ENCODE measurements around the gene TPK1. TPM values are rescaled to one million over a fixed set of nuclear protein-coding genes. Genes with fewer than 3 reads are reported as not detected.
"Not testable (repeated sequence)": the region's sequence is repeated elsewhere in the genome, so short reads cannot be mapped to it uniquely, and the experiment has no call there.

The TPK1 gene
- total RNA-seq, 1 donor from 2014 or later, result 11.5 TPM

GRCh38 chr7:144785521-144785920, 50.3 kb downstream of the TPK1 start:
- no peaks in the 10 kb centered on the region for H3K27me3 Mint-ChIP-seq (ENCODE audit: insufficient read depth)
- no peak overlapping the region for H3K4me3 Mint-ChIP-seq
- no peaks in the 10 kb centered on the region for H3K4me1 Mint-ChIP-seq (ENCODE audit: low read depth)
- H3K9me3 Mint-ChIP-seq, result no peaks in the 10 kb centered on the region
- intact Hi-C loops (cut with micrococcal nuclease), result no loop called here
- DNase-seq (ENCODE audit: low spot score), result no peak
- H3K36me3 Mint-ChIP-seq (ENCODE audit: low read depth), result no peaks in the 10 kb centered on the region
- no peak overlapping the region for H3K27ac Mint-ChIP-seq

- no peaks in the 10 kb centered on the region for H3K27me3 Mint-ChIP-seq (ENCODE audit: insufficient read depth)
- H3K4me1 Mint-ChIP-seq (ENCODE audit: low read depth), result no peaks in the 10 kb centered on the region
- intact Hi-C loops (cut with micrococcal nuclease), result no loop called here
- H3K4me3 Mint-ChIP-seq, result no peak overlapping the region
- DNase-seq (ENCODE audit: low spot score), result no peak
- H3K36me3 Mint-ChIP-seq (ENCODE audit: low read depth), result no peaks in the 10 kb centered on the region
- H3K27ac Mint-ChIP-seq, result no peak overlapping the region
- no peaks in the 10 kb centered on the region for H3K9me3 Mint-ChIP-seq
These were observed 50.9 kb downstream of the TPK1 start for GRCh38 chr7:144784943-144785342.

- Mint-ChIP-seq H3K27ac (no peak overlapping the region), H3K27me3 (ENCODE audit: insufficient read depth) (no peaks in the 10 kb centered on the region), H3K4me3 (no peak overlapping the region), H3K4me1 (ENCODE audit: low read depth) (no peaks in the 10 kb centered on the region), H3K36me3 (ENCODE audit: low read depth) (no peaks in the 10 kb centered on the region), H3K9me3 (no peaks in the 10 kb centered on the region)
- DNase-seq (ENCODE audit: low spot score), result no peak
- intact Hi-C loops (cut with micrococcal nuclease), result no loop called here
These were observed 51.4 kb downstream of the TPK1 start for GRCh38 chr7:144784441-144784840.

GRCh38 chr7:144782883-144783282, 53.0 kb downstream of the TPK1 start:
- peaks cover under 1% of the 10 kb centered on the region for H3K4me1 Mint-ChIP-seq (ENCODE audit: low read depth)
- no peak overlapping the region for H3K4me3 Mint-ChIP-seq
- H3K27me3 Mint-ChIP-seq (ENCODE audit: insufficient read depth), result no peaks in the 10 kb centered on the region
- DNase-seq (ENCODE audit: low spot score), result no peak
- no peak overlapping the region for H3K27ac Mint-ChIP-seq
- no peaks in the 10 kb centered on the region for H3K9me3 Mint-ChIP-seq
- intact Hi-C loops (cut with micrococcal nuclease), result no loop called here
- no peaks in the 10 kb centered on the region for H3K36me3 Mint-ChIP-seq (ENCODE audit: low read depth)

- DNase-seq (ENCODE audit: low spot score), result no peak
- Mint-ChIP-seq H3K27me3 (ENCODE audit: insufficient read depth) (no peaks in the 10 kb centered on the region), H3K36me3 (ENCODE audit: low read depth) (no peaks in the 10 kb centered on the region), H3K9me3 (no peaks in the 10 kb centered on the region), H3K4me1 (ENCODE audit: low read depth) (peaks cover 10% of the 10 kb centered on the region), H3K4me3 (no peak overlapping the region), H3K27ac (no peak overlapping the region)
- intact Hi-C loops (cut with micrococcal nuclease), result no loop called here
These were observed 55.7 kb downstream of the TPK1 start for GRCh38 chr7:144780071-144780608.

DNA sequence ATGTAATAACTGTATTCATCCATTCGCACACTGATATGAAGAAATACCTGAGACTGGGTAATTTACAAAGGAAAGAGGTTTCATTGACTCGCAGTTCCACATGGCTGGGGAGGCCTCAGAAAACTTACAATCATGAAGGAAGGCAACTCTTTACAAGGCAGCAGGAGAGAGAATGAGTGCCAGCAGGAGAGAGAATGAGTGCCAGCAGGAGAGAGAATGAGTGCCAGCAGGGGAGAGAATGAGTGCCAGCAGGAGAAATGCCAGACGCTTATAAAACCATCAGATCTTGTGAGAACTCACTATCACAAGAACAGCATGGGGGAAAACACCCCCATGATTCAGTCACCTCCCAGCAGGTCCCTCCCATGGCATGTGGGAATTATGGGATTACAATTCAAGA, 58.0 kb downstream of the TPK1 start:
- H3K36me3 Mint-ChIP-seq (ENCODE audit: low read depth); intact Hi-C loops (cut with micrococcal nuclease); DNase-seq (ENCODE audit: low spot score); H3K27me3 Mint-ChIP-seq (ENCODE audit: insufficient read depth); H3K9me3 Mint-ChIP-seq; H3K27ac Mint-ChIP-seq; H3K4me3 Mint-ChIP-seq: not testable (repeated sequence)
- peaks cover 10% of the 10 kb centered on the region for H3K4me1 Mint-ChIP-seq (ENCODE audit: low read depth)

GRCh38 chr7:144777005-144777839, 58.6 kb downstream of the TPK1 start:
- intact Hi-C loops (cut with micrococcal nuclease), result no loop called here
- no peaks in the 10 kb centered on the region for H3K9me3 Mint-ChIP-seq
- peaks cover 10% of the 10 kb centered on the region for H3K4me1 Mint-ChIP-seq (ENCODE audit: low read depth)
- H3K4me3 Mint-ChIP-seq, result no peak overlapping the region
- no peaks in the 10 kb centered on the region for H3K36me3 Mint-ChIP-seq (ENCODE audit: low read depth)
- no peak overlapping the region for H3K27ac Mint-ChIP-seq
- no peak for DNase-seq (ENCODE audit: low spot score)
- no peaks in the 10 kb centered on the region for H3K27me3 Mint-ChIP-seq (ENCODE audit: insufficient read depth)

DNA sequence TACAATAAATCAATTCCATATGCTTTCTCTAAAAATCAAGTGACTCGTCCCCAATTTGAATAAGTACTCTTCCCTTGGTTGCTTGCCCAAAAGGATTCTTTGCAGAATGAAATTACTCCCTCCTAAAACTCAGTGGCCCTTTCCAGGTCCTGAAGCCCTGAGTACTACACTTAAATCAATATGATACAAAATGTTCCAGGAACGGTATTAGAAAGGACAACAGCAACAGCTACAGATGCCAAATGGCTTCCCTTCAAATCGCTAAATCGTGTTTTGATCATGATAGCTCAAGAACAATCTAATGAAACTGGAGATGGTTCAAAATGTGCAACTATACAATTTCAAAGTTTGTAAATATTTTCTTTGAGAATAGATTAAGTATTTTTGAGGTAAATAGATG, 59.4 kb downstream of the TPK1 start:
- Mint-ChIP-seq H3K27ac (no peak overlapping the region), H3K36me3 (ENCODE audit: low read depth) (no peaks in the 10 kb centered on the region), H3K27me3 (ENCODE audit: insufficient read depth) (no peaks in the 10 kb centered on the region), H3K9me3 (no peaks in the 10 kb centered on the region), H3K4me1 (ENCODE audit: low read depth) (peaks cover 10% of the 10 kb centered on the region), H3K4me3 (no peak overlapping the region)
- no peak for DNase-seq (ENCODE audit: low spot score)
- intact Hi-C loops (cut with micrococcal nuclease), result no loop called here

GRCh38 chr7:144775749-144776148, 60.1 kb downstream of the TPK1 start:
- no peaks in the 10 kb centered on the region for H3K36me3 Mint-ChIP-seq (ENCODE audit: low read depth)
- no peaks in the 10 kb centered on the region for H3K9me3 Mint-ChIP-seq
- DNase-seq (ENCODE audit: low spot score), result no peak
- intact Hi-C loops (cut with micrococcal nuclease), result no loop called here
- H3K27me3 Mint-ChIP-seq (ENCODE audit: insufficient read depth), result no peaks in the 10 kb centered on the region
- H3K27ac Mint-ChIP-seq, result no peak overlapping the region
- H3K4me3 Mint-ChIP-seq, result no peak overlapping the region
- peaks cover 10% of the 10 kb centered on the region for H3K4me1 Mint-ChIP-seq (ENCODE audit: low read depth)

- no peak overlapping the region for H3K4me3 Mint-ChIP-seq
- no peak for DNase-seq (ENCODE audit: low spot score)
- no peaks in the 10 kb centered on the region for H3K36me3 Mint-ChIP-seq (ENCODE audit: low read depth)
- intact Hi-C loops (cut with micrococcal nuclease), result no loop called here
- peaks cover under 1% of the 10 kb centered on the region for H3K4me1 Mint-ChIP-seq (ENCODE audit: low read depth)
- H3K9me3 Mint-ChIP-seq, result no peaks in the 10 kb centered on the region
- no peak overlapping the region for H3K27ac Mint-ChIP-seq
- H3K27me3 Mint-ChIP-seq (ENCODE audit: insufficient read depth), result no peaks in the 10 kb centered on the region
These were observed 63.9 kb downstream of the TPK1 start for GRCh38 chr7:144771927-144772326.

DNA sequence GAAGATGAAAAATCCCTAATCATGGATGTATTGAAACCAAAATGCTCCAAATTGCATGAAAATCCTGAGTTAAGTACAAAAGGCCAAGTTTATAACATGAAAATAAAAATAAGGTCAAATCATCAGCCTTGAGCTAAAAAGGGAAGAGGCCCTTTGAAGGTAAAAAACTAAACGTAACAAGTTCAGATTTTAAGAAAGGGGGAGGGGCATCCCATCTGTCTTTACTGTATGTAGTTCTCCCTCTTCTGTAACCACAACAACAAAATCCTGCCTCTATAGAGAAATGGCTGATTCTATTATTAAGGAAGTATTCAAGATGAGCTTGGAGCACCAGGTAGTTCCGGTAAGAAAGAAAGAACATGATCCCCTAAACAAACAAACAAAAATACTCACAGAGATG, 64.7 kb downstream of the TPK1 start:
- Mint-ChIP-seq H3K27me3 (ENCODE audit: insufficient read depth) (no peaks in the 10 kb centered on the region), H3K36me3 (ENCODE audit: low read depth) (no peaks in the 10 kb centered on the region), H3K4me1 (ENCODE audit: low read depth) (no peaks in the 10 kb centered on the region), H3K27ac (no peak overlapping the region), H3K4me3 (no peak overlapping the region), H3K9me3 (no peaks in the 10 kb centered on the region)
- intact Hi-C loops (cut with micrococcal nuclease), result no loop called here
- no peak for DNase-seq (ENCODE audit: low spot score)

GRCh38 chr7:144769352-144769751, 66.5 kb downstream of the TPK1 start:
- intact Hi-C loops (cut with micrococcal nuclease), result no loop called here
- Mint-ChIP-seq H3K4me1 (ENCODE audit: low read depth) (no peaks in the 10 kb centered on the region), H3K27ac (no peak overlapping the region), H3K36me3 (ENCODE audit: low read depth) (no peaks in the 10 kb centered on the region), H3K27me3 (ENCODE audit: insufficient read depth) (no peaks in the 10 kb centered on the region), H3K4me3 (no peak overlapping the region), H3K9me3 (no peaks in the 10 kb centered on the region)
- DNase-seq (ENCODE audit: low spot score), result no peak

GRCh38 chr7:144768633-144769032, 67.2 kb downstream of the TPK1 start:
- no peaks in the 10 kb centered on the region for H3K9me3 Mint-ChIP-seq
- no peaks in the 10 kb centered on the region for H3K36me3 Mint-ChIP-seq (ENCODE audit: low read depth)
- H3K4me3 Mint-ChIP-seq, result no peak overlapping the region
- H3K4me1 Mint-ChIP-seq (ENCODE audit: low read depth), result no peaks in the 10 kb centered on the region
- intact Hi-C loops (cut with micrococcal nuclease), result no loop called here
- no peak overlapping the region for H3K27ac Mint-ChIP-seq
- H3K27me3 Mint-ChIP-seq (ENCODE audit: insufficient read depth), result no peaks in the 10 kb centered on the region
- DNase-seq (ENCODE audit: low spot score), result no peak
